ENCODE measurements around the gene BBIP1. TPM values are rescaled to one million over a fixed set of nuclear protein-coding genes. Genes with fewer than 3 reads are reported as not detected.

The BBIP1 gene
- total and polyA plus RNA-seq, 9 of the 15 experiments (the other 6 are each of a cell fraction or from before 2014, with no cell fraction given) = 5.2 to 31.0 (median 19.4) TPM

- TF ChIP-seq ZNF395 (CRISPR knock-in tag; IDR thresholded peaks at IDR 0.05) (0 out of 2 replicates have a peak, but pooled peaks have one; percentile 32), PREB (CRISPR knock-in tag; IDR thresholded peaks at IDR 0.05) (peak; percentile 49; the same call in 1 of the 2 replicates), FOXJ3 (CRISPR knock-in tag; IDR thresholded peaks at IDR 0.05) (no peak), DNMT1 (IDR thresholded peaks at IDR 0.05) (no peak), NFXL1 (CRISPR knock-in tag; IDR thresholded peaks at IDR 0.05) (no peak), SREBF2 (CRISPR knock-in tag; IDR thresholded peaks at IDR 0.05) (no peak), POLR2A (conservative IDR thresholded peaks at IDR 0.05) (peak; percentile 91), ZBTB7A (IDR thresholded peaks at IDR 0.05; ENCODE audit: borderline replicate concordance, control insufficient read depth, low read depth, low read length) (peak; percentile 24; the same call in 1 of the 2 replicates), ZNF140 (CRISPR knock-in tag; IDR thresholded peaks at IDR 0.05) (no peak), BMI1 (IDR thresholded peaks at IDR 0.05; ENCODE audit: low read length) (peak; percentile 64; the same call in 1 of the 2 replicates), CREB3L1 (IDR thresholded peaks at IDR 0.05; ENCODE audit: borderline replicate concordance, low read depth) (peak; percentile 67; the same call in 1 of the 2 replicates), ZNF384 (IDR thresholded peaks at IDR 0.05; ENCODE audit: low read depth, low read length) (peak; percentile 77), ARID1B (IDR thresholded peaks at IDR 0.05) (0 out of 2 replicates have a peak, but pooled peaks have one; percentile 10), GTF2A2 (tag; IDR thresholded peaks at IDR 0.05) (no peak), TFAP4 (CRISPR knock-in tag; IDR thresholded peaks at IDR 0.05; ENCODE audit: borderline replicate concordance) (peak; percentile 75), TRIM28 (IDR thresholded peaks at IDR 0.05) (peak; percentile 21; the same call in 1 of the 2 replicates), NFE2 (IDR thresholded peaks at IDR 0.05; ENCODE audit: low read depth) (no peak), GATAD2B (IDR thresholded peaks at IDR 0.05; ENCODE audit: borderline replicate concordance) (peak; percentile 49; the same call in 1 of the 2 replicates), ESRRB (CRISPR knock-in tag; IDR thresholded peaks at IDR 0.05; ENCODE audit: borderline replicate concordance) (no peak)
- TF ChIP-seq, protein P1, sequence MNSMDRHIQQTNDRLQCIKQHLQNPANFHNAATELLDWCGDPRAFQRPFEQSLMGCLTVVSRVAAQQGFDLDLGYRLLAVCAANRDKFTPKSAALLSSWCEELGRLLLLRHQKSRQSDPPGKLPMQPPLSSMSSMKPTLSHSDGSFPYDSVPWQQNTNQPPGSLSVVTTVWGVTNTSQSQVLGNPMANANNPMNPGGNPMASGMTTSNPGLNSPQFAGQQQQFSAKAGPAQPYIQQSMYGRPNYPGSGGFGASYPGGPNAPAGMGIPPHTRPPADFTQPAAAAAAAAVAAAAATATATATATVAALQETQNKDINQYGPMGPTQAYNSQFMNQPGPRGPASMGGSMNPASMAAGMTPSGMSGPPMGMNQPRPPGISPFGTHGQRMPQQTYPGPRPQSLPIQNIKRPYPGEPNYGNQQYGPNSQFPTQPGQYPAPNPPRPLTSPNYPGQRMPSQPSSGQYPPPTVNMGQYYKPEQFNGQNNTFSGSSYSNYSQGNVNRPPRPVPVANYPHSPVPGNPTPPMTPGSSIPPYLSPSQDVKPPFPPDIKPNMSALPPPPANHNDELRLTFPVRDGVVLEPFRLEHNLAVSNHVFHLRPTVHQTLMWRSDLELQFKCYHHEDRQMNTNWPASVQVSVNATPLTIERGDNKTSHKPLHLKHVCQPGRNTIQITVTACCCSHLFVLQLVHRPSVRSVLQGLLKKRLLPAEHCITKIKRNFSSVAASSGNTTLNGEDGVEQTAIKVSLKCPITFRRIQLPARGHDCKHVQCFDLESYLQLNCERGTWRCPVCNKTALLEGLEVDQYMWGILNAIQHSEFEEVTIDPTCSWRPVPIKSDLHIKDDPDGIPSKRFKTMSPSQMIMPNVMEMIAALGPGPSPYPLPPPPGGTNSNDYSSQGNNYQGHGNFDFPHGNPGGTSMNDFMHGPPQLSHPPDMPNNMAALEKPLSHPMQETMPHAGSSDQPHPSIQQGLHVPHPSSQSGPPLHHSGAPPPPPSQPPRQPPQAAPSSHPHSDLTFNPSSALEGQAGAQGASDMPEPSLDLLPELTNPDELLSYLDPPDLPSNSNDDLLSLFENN (IDR thresholded peaks at IDR 0.05; ENCODE audit: low read depth in 2 of 2, low read length in 2 of 2) = 0 out of 4 replicates have a peak, but pooled peaks of 1 of the 2 experiments have one; percentile 38
Observed at GRCh38 chr10:110918643-110919348, at the start of gene BBIP1 (continued).

Data from K562 (cell line).